Heart left ventricle (tissue), 13 donors: ENCODE measurements around the gene FAM3D.

Source experiments
- CTCF ChIP-seq, 12 donors: fragments of 200-600 bp; sonication (generic) in 4 of 12; IDR thresholded peaks; one replicate each; pipeline versions ENCODE4 v1.5.0 to v1.8.0; 2018 to 2022; ENCODE audit warnings: antibody characterized with exemption in 12 of 12, mild to moderate bottlenecking in 5 of 12
- POLR2A ChIP-seq, 2 donors: fragments of 450-650 bp; IDR thresholded peaks; one replicate each; pipeline ENCODE4 v1.6.1; 2017; ENCODE audit warnings: antibody characterized with exemption in 2 of 2, mild to moderate bottlenecking in 2 of 2, moderate library complexity in 2 of 2
- donor health status: ischemic (EF 13 %, LVEDD 7.1; RV severe dilation, severe dysfunction).
- donor health status: DM: no; HTN: yes; CAD: no.
- donor health status: DM: no; HTN: no; CAD: no.
- donor health status: ischemic (EF 25% LVEDD 6.9; RV normal size, moderate dysfunction).
- donor health status: ischemic (EF 25% LVEDD 5.7; RV mildly dilated, moderate dysfunction).
- donor health status: ischemic (EF 35%, LVEDD 5.7; RV mildly dilated, moderate dysfunction).
- donor health status: nonischemic (EF 11% LVEDD 7.7; RV severe dilation, severe dysfunction).
- donor health status: DM: yes; HTN: yes; CAD: no.
- donor health status: PGD.
- donor health status: ischemic (EF 29% LVEDD 5.4; RV normal size, mild dysfunction).
- donor health status: nonischemic (EF 23%, LVEDD 6.1; RV moderate dilation, normal function).

GRCh38 chr3:58645726-58646125 is 20.8 kb downstream of the FAM3D start:
- TF ChIP-seq POLR2A (IDR thresholded peaks at IDR 0.05) (no peak), CTCF (IDR thresholded peaks at IDR 0.05) (no peak)
